Measurements from ENCODE around the gene ALKBH8. TPM values are rescaled to one million over a fixed set of nuclear protein-coding genes. Genes with fewer than 3 reads are reported as not detected.
"Not testable (repeated sequence)": the region's sequence is repeated elsewhere in the genome, so short reads cannot be mapped to it uniquely, and the experiment has no call there.

Gene ALKBH8
- total and polyA plus RNA-seq, 3 experiments from 2014 or later = 8.3 to 19.8 (median 19.0) TPM

DNA sequence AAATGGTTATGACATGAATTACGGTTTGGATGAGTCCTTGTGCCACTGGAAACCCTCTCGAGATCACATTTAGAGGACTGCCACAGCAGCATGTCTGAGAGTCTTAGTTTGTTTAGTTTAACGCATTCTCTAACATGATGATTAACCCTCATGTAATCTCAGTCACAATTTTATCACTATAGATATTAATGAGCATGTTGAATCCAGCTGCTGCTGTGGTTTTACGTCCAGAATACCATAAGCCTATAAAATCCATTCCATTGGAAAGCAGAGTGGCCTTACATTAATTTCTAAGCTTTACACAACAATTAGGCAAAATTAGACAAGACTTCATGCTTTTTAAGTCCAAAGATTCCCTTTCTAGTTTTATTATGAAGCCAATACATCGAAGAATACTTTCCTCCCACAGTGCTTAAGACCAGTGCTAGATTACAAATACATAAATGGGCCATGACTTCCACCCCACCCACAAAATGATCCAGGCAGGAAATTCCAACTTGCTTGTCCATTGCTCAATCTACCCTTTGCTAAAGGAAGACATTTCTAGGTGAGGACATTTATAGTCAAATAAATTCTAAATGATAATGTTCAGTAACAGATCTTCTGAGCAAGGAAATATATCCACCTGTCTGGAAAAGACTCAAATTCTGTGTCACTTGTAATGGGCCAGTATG is 21.9 kb upstream of the ALKBH8 start:
- Mint-ChIP-seq H3K4me1 (peaks cover 21 to 28% (median 25%) of the 10 kb centered on the region in 3 donors), H3K27ac (no peak overlapping the region), H3K4me3 (no peak overlapping the region), H3K27me3 (peaks cover 45 to 81% of the 10 kb centered on the region in 2 donors), H3K9me3 (peaks cover 0 to 2% (median 0%) of the 10 kb centered on the region in 5 donors), H3K36me3 (no peaks in the 10 kb centered on the region)
- H3K4me3 ChIP-seq (ENCODE audit: low read length) = no peak overlapping the region
- peaks cover 23% of the 10 kb centered on the region for H3K27me3 ChIP-seq (ENCODE audit: insufficient read depth, low read length, poor library complexity, severe bottlenecking)
- DNase-seq = no peak
- peaks cover 9% of the 10 kb centered on the region for H3K4me1 ChIP-seq (ENCODE audit: insufficient read depth, low read length)
- H3K9me3 ChIP-seq (ENCODE audit: low read length) = no peaks in the 10 kb centered on the region
- H3K36me3 ChIP-seq (ENCODE audit: insufficient read depth, low read length) = no peaks in the 10 kb centered on the region
- CTCF ChIA-PET = interaction anchor here (0.8 kb wide), 1 partner anchor 11 kb away, joined by 3 read pairs; no protein-coding TSS in a partner anchor
- no peak overlapping the region for H3K27ac ChIP-seq (ENCODE audit: low read depth, low read length)
- POLR2A ChIA-PET = no interaction called here

DNA sequence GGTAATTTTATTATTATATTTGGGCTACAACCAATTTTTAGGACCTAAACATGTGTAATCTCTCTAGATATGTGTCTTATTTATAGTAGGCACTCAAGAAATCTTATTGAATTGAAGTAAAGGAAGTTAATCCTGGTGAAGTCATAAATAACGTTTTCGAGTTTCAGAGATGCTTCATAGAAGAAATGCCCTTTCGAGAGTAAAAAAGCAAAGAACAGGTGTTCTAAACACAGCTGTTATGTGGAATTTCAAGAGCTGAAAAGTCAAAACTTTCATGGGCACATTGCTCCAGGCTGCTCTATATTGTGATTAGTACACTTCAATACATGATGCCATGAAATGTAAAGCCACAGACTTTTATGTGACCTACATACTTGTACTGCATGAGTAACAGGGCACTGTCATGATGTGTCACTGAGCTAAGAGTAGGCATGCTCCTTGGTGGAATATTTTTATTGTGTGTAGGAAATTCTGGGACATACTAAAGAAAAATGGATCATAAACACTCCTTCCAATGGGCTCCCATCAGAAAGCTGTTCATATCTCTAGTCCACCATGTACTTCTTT is 18.2 kb upstream of the ALKBH8 start:
- Mint-ChIP-seq H3K27ac (no peak overlapping the region), H3K4me3 (no peak overlapping the region), H3K9me3 (peaks cover 0 to 2% (median 0%) of the 10 kb centered on the region in 5 donors), H3K4me1 (no peaks in the 10 kb centered on the region), H3K36me3 (peaks cover 0 to 6% (median 2%) of the 10 kb centered on the region in 3 donors), H3K27me3 (peaks cover 20 to 65% of the 10 kb centered on the region in 2 donors)
- Histone ChIP-seq H3K9me3 (ENCODE audit: low read length) (no peaks in the 10 kb centered on the region), H3K4me1 (ENCODE audit: insufficient read depth, low read length) (no peaks in the 10 kb centered on the region), H3K27ac (ENCODE audit: low read depth, low read length) (no peak overlapping the region), H3K36me3 (ENCODE audit: insufficient read depth, low read length) (no peaks in the 10 kb centered on the region), H3K4me3 (ENCODE audit: low read length) (no peak overlapping the region), H3K27me3 (ENCODE audit: insufficient read depth, low read length, poor library complexity, severe bottlenecking) (no peaks in the 10 kb centered on the region)
- ChIA-PET POLR2A (no interaction called here), CTCF (interaction anchor here (0.7 to 0.9 kb wide), 2 partner anchors 9 to 25 kb away, joined by 3 to 4 read pairs; no protein-coding TSS in a partner anchor)
- no peak for DNase-seq

DNA sequence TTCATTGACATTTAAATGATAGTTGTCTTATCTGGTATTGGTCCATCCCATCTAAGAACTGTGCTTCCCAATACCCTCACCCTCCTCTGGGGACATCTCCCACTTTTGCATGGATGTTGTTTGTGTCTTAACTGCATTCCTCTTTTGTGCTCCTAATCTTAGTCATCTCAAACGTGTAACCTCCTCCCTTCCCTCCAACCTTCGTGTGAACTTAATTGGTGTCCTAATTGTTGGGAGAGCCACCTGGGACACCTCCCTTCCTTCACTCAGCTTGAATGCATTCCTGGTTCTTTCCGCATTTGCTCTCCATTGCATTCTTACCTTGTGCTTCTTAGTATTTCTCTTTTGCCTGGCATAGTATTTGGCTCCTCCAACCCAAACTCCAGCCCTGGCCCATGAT is 15.6 kb upstream of the ALKBH8 start:
- no peaks in the 10 kb centered on the region for H3K9me3 ChIP-seq (ENCODE audit: low read length)
- ChIA-PET CTCF (interaction anchor here (0.7 to 1.3 kb wide), 2 partner anchors 7 to 32 kb away, joined by 3 to 4 read pairs; no protein-coding TSS in a partner anchor), POLR2A (no interaction called here)
- H3K4me1 ChIP-seq (ENCODE audit: insufficient read depth, low read length) = no peaks in the 10 kb centered on the region
- H3K27me3 Mint-ChIP-seq = peaks cover 4 to 43% of the 10 kb centered on the region in 2 donors
- no peak for DNase-seq
- no peak overlapping the region for H3K27ac Mint-ChIP-seq
- no peak overlapping the region for H3K4me3 Mint-ChIP-seq
- no peaks in the 10 kb centered on the region for H3K27me3 ChIP-seq (ENCODE audit: insufficient read depth, low read length, poor library complexity, severe bottlenecking)
- H3K4me3 ChIP-seq (ENCODE audit: low read length) = no peak overlapping the region
- H3K4me1 Mint-ChIP-seq = no peaks in the 10 kb centered on the region
- H3K36me3 Mint-ChIP-seq = peaks cover 0 to 7% (median 2%) of the 10 kb centered on the region in 3 donors
- H3K9me3 Mint-ChIP-seq = peaks cover 0 to 1% (median 0%) of the 10 kb centered on the region in 5 donors
- no peaks in the 10 kb centered on the region for H3K36me3 ChIP-seq (ENCODE audit: insufficient read depth, low read length)
- H3K27ac ChIP-seq (ENCODE audit: low read depth, low read length) = no peak overlapping the region

DNA sequence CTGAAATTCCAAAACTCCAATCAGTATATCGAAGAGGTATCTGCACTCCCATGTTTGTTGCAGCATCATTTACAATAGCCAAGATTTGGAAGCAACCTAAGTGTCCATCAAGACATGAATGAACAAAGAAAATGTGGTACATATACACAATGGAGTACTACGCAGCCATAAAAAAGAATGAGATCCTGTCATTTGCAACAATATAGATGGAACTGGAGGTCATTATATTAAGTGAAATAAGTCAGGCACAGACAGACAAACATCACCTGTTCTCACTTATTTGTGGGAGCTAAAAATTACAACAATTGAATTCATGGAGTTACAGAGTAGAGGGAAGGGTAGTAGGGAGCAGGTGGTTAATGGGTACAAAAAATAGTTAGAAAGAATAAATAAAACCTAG is 13.6 kb upstream of the ALKBH8 start:
- H3K9me3 Mint-ChIP-seq; H3K4me3 Mint-ChIP-seq; H3K27ac ChIP-seq (ENCODE audit: low read depth, low read length); H3K36me3 Mint-ChIP-seq; CTCF ChIA-PET; H3K4me3 ChIP-seq (ENCODE audit: low read length); H3K9me3 ChIP-seq (ENCODE audit: low read length); H3K4me1 Mint-ChIP-seq; H3K27me3 ChIP-seq (ENCODE audit: insufficient read depth, low read length, poor library complexity, severe bottlenecking); H3K36me3 ChIP-seq (ENCODE audit: insufficient read depth, low read length); H3K27ac Mint-ChIP-seq; H3K4me1 ChIP-seq (ENCODE audit: insufficient read depth, low read length); DNase-seq: not testable (repeated sequence)
- POLR2A ChIA-PET = interaction anchor here (0.6 kb wide), 1 partner anchor 49 kb away, joined by 3 read pairs; no protein-coding TSS in a partner anchor
- H3K27me3 Mint-ChIP-seq = peaks cover 3 to 36% of the 10 kb centered on the region in 2 donors

DNA sequence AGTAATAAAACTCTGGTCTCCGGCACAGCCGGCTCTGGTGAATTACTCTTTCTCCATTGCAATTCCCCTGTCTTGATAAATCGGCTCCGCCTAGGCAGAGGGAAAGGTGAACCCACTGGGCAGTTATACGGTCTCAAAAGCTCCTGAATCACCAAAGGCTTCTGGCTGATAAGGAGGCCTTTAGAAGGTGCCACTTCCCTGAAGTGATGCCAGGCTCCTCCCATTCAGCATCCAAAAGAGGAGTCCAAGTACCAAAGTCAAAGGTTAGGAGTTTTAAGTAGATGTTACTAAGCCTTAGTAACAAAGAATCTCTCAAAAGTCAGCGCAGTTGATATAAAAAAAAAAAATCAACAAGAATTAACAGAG is 11.8 kb upstream of the ALKBH8 start:
- Mint-ChIP-seq H3K27ac (no peak overlapping the region), H3K27me3 (peaks cover 3 to 32% of the 10 kb centered on the region in 2 donors), H3K4me3 (no peak overlapping the region), H3K36me3 (peaks cover 0 to 8% (median 2%) of the 10 kb centered on the region in 3 donors), H3K9me3 (peaks cover 0 to 1% (median 0%) of the 10 kb centered on the region in 5 donors), H3K4me1 (no peaks in the 10 kb centered on the region)
- Histone ChIP-seq H3K36me3 (ENCODE audit: insufficient read depth, low read length) (no peaks in the 10 kb centered on the region), H3K4me3 (ENCODE audit: low read length) (no peak overlapping the region), H3K27ac (ENCODE audit: low read depth, low read length) (no peak overlapping the region), H3K9me3 (ENCODE audit: low read length) (no peaks in the 10 kb centered on the region), H3K4me1 (ENCODE audit: insufficient read depth, low read length) (no peaks in the 10 kb centered on the region), H3K27me3 (ENCODE audit: insufficient read depth, low read length, poor library complexity, severe bottlenecking) (peaks cover 4% of the 10 kb centered on the region)
- DNase-seq = no peak
- ChIA-PET POLR2A (no interaction called here), CTCF (interaction anchor here (0.9 to 2.1 kb wide), 3 partner anchors 11 to 112 kb away, joined by 3 to 7 read pairs (median 4); partner anchors contain the start of gene ALKBH8)

DNA sequence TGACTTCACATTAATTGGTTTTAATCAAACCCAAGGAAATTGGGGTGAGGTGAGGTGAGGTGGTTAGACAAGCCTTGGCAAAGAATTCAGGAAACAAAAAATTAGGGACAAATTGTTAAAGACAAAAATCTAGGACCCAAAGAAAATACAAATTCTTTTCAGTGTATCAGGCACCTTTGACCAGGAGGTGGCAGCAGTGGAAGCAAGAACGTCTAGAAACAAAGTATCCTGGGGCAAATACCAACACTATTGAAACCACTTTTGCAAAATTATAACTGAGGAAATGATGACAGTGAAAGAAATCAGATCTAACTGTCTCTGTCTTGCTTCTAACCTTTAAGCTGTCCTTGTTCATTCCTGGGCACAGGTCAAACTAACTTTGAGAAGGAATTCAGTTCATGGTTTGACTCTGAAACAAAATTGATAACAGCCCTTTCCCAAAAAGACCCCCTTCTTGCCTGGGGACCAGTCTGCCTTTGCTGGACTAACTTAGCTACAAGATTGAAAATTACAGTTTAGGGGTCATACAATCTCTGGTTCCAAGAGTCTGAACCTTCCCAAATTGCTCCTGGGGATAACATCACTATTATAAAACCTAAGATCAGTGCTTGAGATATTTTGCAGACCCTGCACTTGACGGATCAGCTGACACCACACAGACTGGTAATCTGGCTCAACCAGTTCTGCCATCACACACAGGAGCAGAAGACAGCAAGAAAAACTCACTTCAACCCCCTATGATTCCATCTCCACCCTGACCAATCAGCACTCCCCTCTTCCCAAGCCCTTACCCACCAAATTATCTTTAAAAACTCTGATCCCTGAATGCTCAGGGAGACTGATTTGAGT is 11.2 kb upstream of the ALKBH8 start:
- H3K9me3 Mint-ChIP-seq; H3K36me3 Mint-ChIP-seq; H3K4me1 Mint-ChIP-seq; H3K4me3 Mint-ChIP-seq; H3K27ac Mint-ChIP-seq; POLR2A ChIA-PET; H3K27ac ChIP-seq (ENCODE audit: low read depth, low read length); H3K9me3 ChIP-seq (ENCODE audit: low read length); H3K4me1 ChIP-seq (ENCODE audit: insufficient read depth, low read length); H3K4me3 ChIP-seq (ENCODE audit: low read length); H3K27me3 ChIP-seq (ENCODE audit: insufficient read depth, low read length, poor library complexity, severe bottlenecking); H3K36me3 ChIP-seq (ENCODE audit: insufficient read depth, low read length): not testable (repeated sequence)
- CTCF ChIA-PET = interaction anchor here (0.8 to 2.1 kb wide), 7 partner anchors 10 to 112 kb away, joined by 3 to 9 read pairs (median 4); partner anchors contain the start of gene ALKBH8
- peaks cover 3 to 33% of the 10 kb centered on the region in 2 donors for H3K27me3 Mint-ChIP-seq
- DNase-seq = peak; percentile 10 to 54 (median 31)

DNA sequence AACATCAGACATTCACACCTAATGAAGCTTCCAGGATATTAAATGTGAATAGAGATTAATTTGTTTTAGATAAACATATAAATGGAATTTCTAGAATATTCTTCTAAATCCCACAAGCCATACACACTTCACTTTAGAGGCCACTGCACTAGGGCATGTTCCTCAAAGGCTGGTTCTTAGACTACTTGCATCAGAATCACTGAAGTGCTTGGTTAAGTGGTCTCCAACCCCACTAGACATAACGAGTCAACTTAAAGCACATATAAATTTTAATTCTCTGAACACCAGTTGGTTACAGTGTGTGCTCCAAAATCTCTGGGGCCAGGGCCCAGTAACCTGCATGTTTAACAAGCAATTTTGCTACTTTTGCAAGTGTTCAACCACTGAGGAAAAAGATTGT is 7.9 kb upstream of the ALKBH8 start:
- Histone ChIP-seq H3K27me3 (ENCODE audit: insufficient read depth, low read length, poor library complexity, severe bottlenecking) (peaks cover 4% of the 10 kb centered on the region), H3K27ac (ENCODE audit: low read depth, low read length) (no peak overlapping the region), H3K4me1 (ENCODE audit: insufficient read depth, low read length) (no peaks in the 10 kb centered on the region), H3K9me3 (ENCODE audit: low read length) (no peaks in the 10 kb centered on the region), H3K4me3 (ENCODE audit: low read length) (no peak overlapping the region), H3K36me3 (ENCODE audit: insufficient read depth, low read length) (no peaks in the 10 kb centered on the region)
- DNase-seq = no peak
- Mint-ChIP-seq H3K36me3 (peaks cover 0 to 2% (median 0%) of the 10 kb centered on the region in 3 donors), H3K27ac (no peak overlapping the region), H3K9me3 (no peaks in the 10 kb centered on the region), H3K27me3 (peaks cover 4 to 20% of the 10 kb centered on the region in 2 donors), H3K4me3 (no peak overlapping the region), H3K4me1 (no peaks in the 10 kb centered on the region)
- POLR2A ChIA-PET = no interaction called here
- CTCF ChIA-PET = interaction anchor here (1.1 to 1.6 kb wide), 3 partner anchors 10 to 110 kb away, joined by 3 to 4 read pairs (median 4); no protein-coding TSS in a partner anchor
